ENCODE results near the gene ST6GAL2.

The ST6GAL2 gene

DNA sequence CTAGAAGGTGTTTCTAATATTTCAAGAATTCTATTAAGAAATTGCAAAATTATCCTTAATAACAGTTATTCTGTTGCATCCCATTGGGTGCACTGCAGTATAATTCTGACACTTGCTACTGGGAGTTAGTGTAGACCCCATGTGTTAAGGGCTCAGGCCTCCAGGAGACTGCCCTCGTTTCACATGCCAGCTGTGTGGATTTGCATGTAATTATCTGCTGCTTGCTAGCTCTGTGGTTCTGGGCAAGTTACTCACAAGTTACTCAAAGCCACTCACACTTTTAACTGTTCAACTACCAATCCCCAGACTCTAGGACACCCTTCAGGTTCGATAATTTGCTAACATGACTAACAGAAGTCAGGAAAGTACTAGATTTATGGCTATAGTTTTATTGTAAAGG is 38.6 kb downstream of the ST6GAL2 start:
- no peaks in the 10 kb centered on the region for H3K36me3 ChIP-seq (ENCODE audit: control insufficient read depth in 2 of 2, insufficient read depth in 1 of 2, low read length in 2 of 2)
- no peak overlapping the region for H3K4me3 ChIP-seq (ENCODE audit: low read depth, low read length)
- CTCF ChIA-PET, result no interaction called here
- H3K4me1 ChIP-seq (ENCODE audit: control insufficient read depth, insufficient read depth, low read length), result no peaks in the 10 kb centered on the region
- POLR2A ChIA-PET, result no interaction called here
- H3K27ac ChIP-seq (ENCODE audit: extremely low read depth, low read depth, low read length), result no peak overlapping the region
- TF ChIP-seq ZNF776 (tag by site-specific recombination; IDR thresholded peaks at IDR 0.05; ENCODE audit: borderline replicate concordance) (no peak), ZNF133 (tag by site-specific recombination; IDR thresholded peaks at IDR 0.05) (no peak), ZNF677 (tag by site-specific recombination; IDR thresholded peaks at IDR 0.05) (no peak), ZNF391 (tag by site-specific recombination; IDR thresholded peaks at IDR 0.05; ENCODE audit: borderline replicate concordance, low read depth) (no peak), HOXA7 (CRISPR knock-in tag; IDR thresholded peaks at IDR 0.05; ENCODE audit: borderline replicate concordance) (no peak), ZNF324 (tag by site-specific recombination; IDR thresholded peaks at IDR 0.05) (no peak), ZNF621 (tag by site-specific recombination; IDR thresholded peaks at IDR 0.05) (no peak), ZNF624 (tag by site-specific recombination; IDR thresholded peaks at IDR 0.05) (no peak), ZNF19 (tag by site-specific recombination; IDR thresholded peaks at IDR 0.05; ENCODE audit: low read depth) (no peak), ZNF843 (tag by site-specific recombination; IDR thresholded peaks at IDR 0.05) (no peak), ZFP3 (tag by site-specific recombination; IDR thresholded peaks at IDR 0.05; ENCODE audit: low read depth) (no peak), SCRT1 (tag by site-specific recombination; IDR thresholded peaks at IDR 0.05; ENCODE audit: borderline replicate concordance) (no peak), ZBTB48 (tag by site-specific recombination; IDR thresholded peaks at IDR 0.05) (no peak), ZNF610 (tag by site-specific recombination; IDR thresholded peaks at IDR 0.05; ENCODE audit: borderline replicate concordance) (no peak), ZNF571 (tag by site-specific recombination; IDR thresholded peaks at IDR 0.05) (no peak)
- TF ChIP-seq, protein P1, sequence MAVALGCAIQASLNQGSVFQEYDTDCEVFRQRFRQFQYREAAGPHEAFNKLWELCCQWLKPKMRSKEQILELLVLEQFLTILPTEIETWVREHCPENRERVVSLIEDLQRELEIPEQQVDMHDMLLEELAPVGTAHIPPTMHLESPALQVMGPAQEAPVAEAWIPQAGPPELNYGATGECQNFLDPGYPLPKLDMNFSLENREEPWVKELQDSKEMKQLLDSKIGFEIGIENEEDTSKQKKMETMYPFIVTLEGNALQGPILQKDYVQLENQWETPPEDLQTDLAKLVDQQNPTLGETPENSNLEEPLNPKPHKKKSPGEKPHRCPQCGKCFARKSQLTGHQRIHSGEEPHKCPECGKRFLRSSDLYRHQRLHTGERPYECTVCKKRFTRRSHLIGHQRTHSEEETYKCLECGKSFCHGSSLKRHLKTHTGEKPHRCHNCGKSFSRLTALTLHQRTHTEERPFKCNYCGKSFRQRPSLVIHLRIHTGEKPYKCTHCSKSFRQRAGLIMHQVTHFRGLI (tag by site-specific recombination; IDR thresholded peaks at IDR 0.05), result no peak
- TF ChIP-seq, protein P2, sequence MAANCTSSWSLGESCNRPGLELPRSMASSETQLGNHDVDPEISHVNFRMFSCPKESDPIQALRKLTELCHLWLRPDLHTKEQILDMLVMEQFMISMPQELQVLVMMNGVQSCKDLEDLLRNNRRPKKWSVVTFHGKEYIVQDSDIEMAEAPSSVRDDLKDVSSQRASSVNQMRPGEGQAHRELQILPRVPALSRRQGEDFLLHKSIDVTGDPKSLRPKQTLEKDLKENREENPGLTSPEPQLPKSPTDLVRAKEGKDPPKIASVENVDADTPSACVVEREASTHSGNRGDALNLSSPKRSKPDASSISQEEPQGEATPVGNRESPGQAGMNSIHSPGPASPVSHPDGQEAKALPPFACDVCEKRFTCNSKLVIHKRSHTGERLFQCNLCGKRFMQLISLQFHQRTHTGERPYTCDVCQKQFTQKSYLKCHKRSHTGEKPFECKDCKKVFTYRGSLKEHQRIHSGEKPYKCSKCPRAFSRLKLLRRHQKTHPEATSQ (tag by site-specific recombination; IDR thresholded peaks at IDR 0.05), result no peak
- H3K9me3 ChIP-seq (ENCODE audit: control insufficient read depth, insufficient read depth, low read depth, low read length), result no peaks in the 10 kb centered on the region

DNA sequence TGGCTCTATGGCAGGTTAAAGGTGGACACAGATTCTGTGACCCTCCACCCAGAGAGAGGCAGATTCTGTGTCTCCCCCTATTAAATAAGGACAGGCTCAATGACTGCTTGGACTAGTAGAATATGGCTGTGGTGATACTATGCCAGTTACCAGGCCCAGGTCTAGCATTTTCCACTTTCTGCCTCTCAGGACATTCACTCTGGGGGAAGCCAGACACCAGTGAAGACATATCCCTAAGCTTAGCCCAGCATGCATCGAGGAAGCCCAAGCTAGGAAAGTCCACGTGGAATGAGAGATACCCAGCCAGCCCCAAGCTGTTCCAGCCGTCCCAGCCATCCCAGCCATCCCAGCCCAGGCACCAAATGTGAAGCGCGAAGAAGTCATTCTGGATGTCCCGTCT is 40.3 kb downstream of the ST6GAL2 start:
- ChIA-PET POLR2A (no interaction called here), CTCF (no interaction called here)
- no peak overlapping the region for H3K27ac ChIP-seq (ENCODE audit: extremely low read depth, low read depth, low read length)
- no peak overlapping the region for H3K4me3 ChIP-seq (ENCODE audit: low read depth, low read length)
- H3K36me3 ChIP-seq (ENCODE audit: control insufficient read depth in 2 of 2, insufficient read depth in 1 of 2, low read length in 2 of 2), result no peaks in the 10 kb centered on the region
- no peak for TF ChIP-seq ZNF16 (tag by site-specific recombination; IDR thresholded peaks at IDR 0.05; ENCODE audit: low read depth)
- TF ChIP-seq ZBTB21 (tag by site-specific recombination; IDR thresholded peaks at IDR 0.05), result no peak
- TF ChIP-seq ZBTB1 (tag by site-specific recombination; IDR thresholded peaks at IDR 0.05), result no peak
- TF ChIP-seq ZNF324 (tag by site-specific recombination; IDR thresholded peaks at IDR 0.05), result no peak
- no peak for TF ChIP-seq TCF7L2 (IDR thresholded peaks at IDR 0.05; ENCODE audit: borderline replicate concordance, low read depth, low read length)
- TF ChIP-seq WT1 (tag by site-specific recombination; IDR thresholded peaks at IDR 0.05), result no peak
- no peak for TF ChIP-seq ZNF366 (tag by site-specific recombination; conservative IDR thresholded peaks at IDR 0.05)
- no peak for TF ChIP-seq HOXC10 (CRISPR knock-in tag; IDR thresholded peaks at IDR 0.05)
- TF ChIP-seq ZNF791 (tag by site-specific recombination; IDR thresholded peaks at IDR 0.05), result no peak
- TF ChIP-seq, protein P3, sequence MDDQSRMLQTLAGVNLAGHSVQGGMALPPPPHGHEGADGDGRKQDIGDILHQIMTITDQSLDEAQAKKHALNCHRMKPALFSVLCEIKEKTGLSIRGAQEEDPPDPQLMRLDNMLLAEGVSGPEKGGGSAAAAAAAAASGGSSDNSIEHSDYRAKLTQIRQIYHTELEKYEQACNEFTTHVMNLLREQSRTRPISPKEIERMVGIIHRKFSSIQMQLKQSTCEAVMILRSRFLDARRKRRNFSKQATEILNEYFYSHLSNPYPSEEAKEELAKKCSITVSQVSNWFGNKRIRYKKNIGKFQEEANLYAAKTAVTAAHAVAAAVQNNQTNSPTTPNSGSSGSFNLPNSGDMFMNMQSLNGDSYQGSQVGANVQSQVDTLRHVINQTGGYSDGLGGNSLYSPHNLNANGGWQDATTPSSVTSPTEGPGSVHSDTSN (CRISPR knock-in tag; IDR thresholded peaks at IDR 0.05), result no peak
- TF ChIP-seq ZSCAN23 (tag by site-specific recombination; IDR thresholded peaks at IDR 0.05), result no peak
- no peak for TF ChIP-seq ZNF677 (tag by site-specific recombination; IDR thresholded peaks at IDR 0.05)
- TF ChIP-seq ZNF747 (tag by site-specific recombination; IDR thresholded peaks at IDR 0.05), result no peak
- H3K9me3 ChIP-seq (ENCODE audit: control insufficient read depth, insufficient read depth, low read depth, low read length), result no peaks in the 10 kb centered on the region
- H3K4me1 ChIP-seq (ENCODE audit: control insufficient read depth, insufficient read depth, low read length), result no peaks in the 10 kb centered on the region
